ENCODE results near the gene DLX1. TPM values are rescaled to one million over a fixed set of nuclear protein-coding genes. Genes with fewer than 3 reads are reported as not detected.

DLX1 gene
- total and polyA plus RNA-seq, 2 donors (not counting 1 experiment from before 2014, with no cell fraction given), result 0.09 TPM; not detected in 1

- Histone ChIP-seq H2AFZ (ENCODE audit: low read length) (no peak overlapping the region), H3K4me3 (replicated peaks in 1 of 4; ENCODE audit: control extremely low read depth in 1 of 4, insufficient read depth in 1 of 4, low read depth in 3 of 4, low read length in 4 of 4) (no peak overlapping the region), H3K9me3 (ENCODE audit: control insufficient read depth, insufficient read depth, low read depth, low read length) (no peaks in the 10 kb centered on the region), H3K9ac (ENCODE audit: insufficient read depth, low read length) (no peak overlapping the region), H3K79me2 (ENCODE audit: control insufficient read depth, insufficient read depth, low read length) (no peaks in the 10 kb centered on the region), H3K36me3 (ENCODE audit: control insufficient read depth, insufficient read depth, low read length) (no peaks in the 10 kb centered on the region), H3K27ac (ENCODE audit: insufficient read depth, low read length) (no peak overlapping the region), H3K4me1 (ENCODE audit: control insufficient read depth, extremely low read depth, insufficient read depth, low read length) (no peaks in the 10 kb centered on the region), H3K4me2 (ENCODE audit: extremely low read depth, insufficient read depth, low read length) (no peak overlapping the region), H4K20me1 (ENCODE audit: control insufficient read depth, extremely low read depth, insufficient read depth, low read length) (no peaks in the 10 kb centered on the region), H3K27me3 (ENCODE audit: control insufficient read depth, insufficient read depth, low read length) (no peaks in the 10 kb centered on the region)
- DNase-seq (ENCODE audit: low read depth in 2 of 2), result no peak
- TF ChIP-seq CTCF (conservative IDR thresholded peaks at IDR 0.05 in 1 of 2, IDR thresholded peaks at IDR 0.05 in 1 of 2; ENCODE audit: low read depth in 1 of 2, low read length in 2 of 2) (no peak), EZH2 (IDR thresholded peaks at IDR 0.05; ENCODE audit: low read length, missing control alignments) (no peak)
Measured at GRCh38 chr2:172046866-172047565, 38.3 kb upstream of the DLX1 start.

GRCh38 chr2:172047566-172048507 lies 37.5 kb upstream of the DLX1 start:
- H3K27me3 ChIP-seq (ENCODE audit: control insufficient read depth, insufficient read depth, low read length), result no peaks in the 10 kb centered on the region
- DNase-seq (ENCODE audit: low read depth in 2 of 2), result no peak
- no peak overlapping the region for H3K4me3 ChIP-seq (replicated peaks in 1 of 4; ENCODE audit: control extremely low read depth in 1 of 4, insufficient read depth in 1 of 4, low read depth in 3 of 4, low read length in 4 of 4)
- no peak overlapping the region for H2AFZ ChIP-seq (ENCODE audit: low read length)
- H3K4me1 ChIP-seq (ENCODE audit: control insufficient read depth, extremely low read depth, insufficient read depth, low read length), result no peaks in the 10 kb centered on the region
- H3K27ac ChIP-seq (ENCODE audit: insufficient read depth, low read length), result no peak overlapping the region
- H3K4me2 ChIP-seq (ENCODE audit: extremely low read depth, insufficient read depth, low read length), result no peak overlapping the region
- TF ChIP-seq EZH2 (IDR thresholded peaks at IDR 0.05; ENCODE audit: low read length, missing control alignments), result no peak
- no peak for TF ChIP-seq CTCF (conservative IDR thresholded peaks at IDR 0.05 in 1 of 2, IDR thresholded peaks at IDR 0.05 in 1 of 2; ENCODE audit: low read depth in 1 of 2, low read length in 2 of 2)
- H3K9ac ChIP-seq (ENCODE audit: insufficient read depth, low read length), result no peak overlapping the region
- H4K20me1 ChIP-seq (ENCODE audit: control insufficient read depth, extremely low read depth, insufficient read depth, low read length), result no peaks in the 10 kb centered on the region
- no peaks in the 10 kb centered on the region for H3K36me3 ChIP-seq (ENCODE audit: control insufficient read depth, insufficient read depth, low read length)
- no peaks in the 10 kb centered on the region for H3K9me3 ChIP-seq (ENCODE audit: control insufficient read depth, insufficient read depth, low read depth, low read length)
- no peaks in the 10 kb centered on the region for H3K79me2 ChIP-seq (ENCODE audit: control insufficient read depth, insufficient read depth, low read length)

Measured in fibroblast of lung (primary cell).